ENCODE results near the gene NLRP6. TPM values are rescaled to one million over a fixed set of nuclear protein-coding genes. Genes with fewer than 3 reads are reported as not detected.

Gene NLRP6
- total RNA-seq, 1 experiment from 2014 or later = not detected

DNA sequence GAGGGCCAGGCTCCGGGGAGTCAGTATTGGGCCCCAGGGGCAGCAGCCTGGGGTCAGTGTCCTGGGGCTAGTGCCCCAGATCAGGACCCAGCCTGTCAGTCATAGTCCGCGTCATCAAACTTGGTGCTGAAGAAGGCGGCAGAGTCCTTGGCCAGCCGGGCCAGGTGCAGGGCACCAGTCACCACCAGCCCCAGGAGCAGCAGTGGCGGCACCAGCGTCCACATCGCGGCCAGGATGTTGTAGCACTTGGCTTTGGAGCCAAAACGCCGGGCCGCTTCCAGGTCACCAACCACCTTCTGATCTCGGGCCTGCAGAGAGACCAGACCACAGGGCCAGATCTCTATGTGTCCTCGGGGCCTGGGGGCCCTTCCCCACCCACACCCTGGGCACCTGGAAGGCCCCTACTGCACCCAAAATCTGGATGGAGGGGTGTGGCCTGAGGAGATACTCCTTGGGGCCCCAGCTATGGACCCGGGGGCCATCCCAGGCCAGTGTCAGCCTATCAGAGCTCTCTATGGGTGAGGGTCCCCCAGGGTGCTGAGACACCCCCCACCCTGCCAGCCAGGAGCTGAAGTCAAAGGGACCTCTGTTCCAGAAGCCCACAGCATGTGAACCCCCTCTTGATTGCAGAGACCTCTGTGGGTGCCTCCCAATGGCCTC lies 20.3 kb downstream of the NLRP6 start:
- no peak overlapping the region for H3K4me2 ChIP-seq (ENCODE audit: insufficient read depth, insufficient read length, low read length)
- no peak overlapping the region for H4K5ac ChIP-seq (ENCODE audit: insufficient read length, low read depth, low read length)
- H3K4ac ChIP-seq (ENCODE audit: low read depth, low read length) = no peak overlapping the region
- Mint-ChIP-seq H3K36me3 (ENCODE audit: insufficient read depth in 1 of 3, low read depth in 3 of 3) (peaks cover 8 to 22% (median 11%) of the 10 kb centered on the region in 3 experiments; a peak in 6 of 7 replicates), H3K27ac (no peak overlapping the region; a peak in 1 of 7 replicates), H3K9me3 (peaks cover 2 to 10% of the 10 kb centered on the region in 2 experiments; a peak in 3 of 5 replicates), H3K27me3 (ENCODE audit: low read depth) (no peaks in the 10 kb centered on the region), H3K4me3 (no peak overlapping the region), H3K4me1 (peaks cover 30 to 43% of the 10 kb centered on the region in 2 experiments)
- no peak overlapping the region for H3K18ac ChIP-seq (ENCODE audit: insufficient read length, low read depth, low read length)
- no peak overlapping the region for H3K56ac ChIP-seq (ENCODE audit: insufficient read length, low read depth, low read length)
- no peaks in the 10 kb centered on the region for H3K27me3 ChIP-seq (ENCODE audit: insufficient read depth, low read length)
- H2BK20ac ChIP-seq (ENCODE audit: low read depth, low read length, poor library complexity, severe bottlenecking) = no peak overlapping the region
- no peak overlapping the region for H2BK15ac ChIP-seq (ENCODE audit: low read depth, low read length)
- no peaks in the 10 kb centered on the region for H3K23me2 ChIP-seq (ENCODE audit: insufficient read length, low read depth, low read length, poor library complexity, severe bottlenecking)
- no peak overlapping the region for H3K23ac ChIP-seq (ENCODE audit: insufficient read length, low read depth, low read length)
- TF ChIP-seq, protein P1, sequence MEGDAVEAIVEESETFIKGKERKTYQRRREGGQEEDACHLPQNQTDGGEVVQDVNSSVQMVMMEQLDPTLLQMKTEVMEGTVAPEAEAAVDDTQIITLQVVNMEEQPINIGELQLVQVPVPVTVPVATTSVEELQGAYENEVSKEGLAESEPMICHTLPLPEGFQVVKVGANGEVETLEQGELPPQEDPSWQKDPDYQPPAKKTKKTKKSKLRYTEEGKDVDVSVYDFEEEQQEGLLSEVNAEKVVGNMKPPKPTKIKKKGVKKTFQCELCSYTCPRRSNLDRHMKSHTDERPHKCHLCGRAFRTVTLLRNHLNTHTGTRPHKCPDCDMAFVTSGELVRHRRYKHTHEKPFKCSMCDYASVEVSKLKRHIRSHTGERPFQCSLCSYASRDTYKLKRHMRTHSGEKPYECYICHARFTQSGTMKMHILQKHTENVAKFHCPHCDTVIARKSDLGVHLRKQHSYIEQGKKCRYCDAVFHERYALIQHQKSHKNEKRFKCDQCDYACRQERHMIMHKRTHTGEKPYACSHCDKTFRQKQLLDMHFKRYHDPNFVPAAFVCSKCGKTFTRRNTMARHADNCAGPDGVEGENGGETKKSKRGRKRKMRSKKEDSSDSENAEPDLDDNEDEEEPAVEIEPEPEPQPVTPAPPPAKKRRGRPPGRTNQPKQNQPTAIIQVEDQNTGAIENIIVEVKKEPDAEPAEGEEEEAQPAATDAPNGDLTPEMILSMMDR (conservative IDR thresholded peaks at IDR 0.05) = no peak
- H3K79me1 ChIP-seq (ENCODE audit: insufficient read depth, low read depth, low read length, poor library complexity, severe bottlenecking) = no peaks in the 10 kb centered on the region
- no peak overlapping the region for H2BK5ac ChIP-seq (ENCODE audit: insufficient read length, low read length)
- H3K79me2 ChIP-seq (ENCODE audit: insufficient read depth, low read length) = no peaks in the 10 kb centered on the region
- H4K20me1 ChIP-seq (ENCODE audit: control insufficient read depth, insufficient read depth, insufficient read length) = no peaks in the 10 kb centered on the region
- no peak overlapping the region for H2AFZ ChIP-seq (ENCODE audit: low read length)
- no peak for DNase-seq
- H4K91ac ChIP-seq (ENCODE audit: insufficient read length, low read depth, low read length) = no peak overlapping the region
- H3K14ac ChIP-seq (ENCODE audit: insufficient read depth, low read length) = no peak overlapping the region; the same call in 1 of the 2 replicates
- no CpG with 5 or more reads among the region's 15 CpGs for WGBS (ENCODE audit: extremely low coverage, insufficient read length, low lambda C conversion rate)
- no peak overlapping the region for H2BK120ac ChIP-seq (ENCODE audit: low read depth, low read length, poor library complexity, severe bottlenecking)
- H3K9me3 ChIP-seq (ENCODE audit: control insufficient read depth, low read depth, low read length) = no peaks in the 10 kb centered on the region
- no peak overlapping the region for H3K9ac ChIP-seq (ENCODE audit: extremely low read depth, insufficient read length, low read length)
- H3K4me1 ChIP-seq (ENCODE audit: insufficient read depth, low read length) = peaks cover 4% of the 10 kb centered on the region; the same call in 1 of the 2 replicates
- no peak overlapping the region for H3K27ac ChIP-seq (ENCODE audit: insufficient read length, low read depth, low read length)
- H4K8ac ChIP-seq (replicated peaks; ENCODE audit: insufficient read length, low read depth, low read length) = no peak overlapping the region
- no peak overlapping the region for H2AK5ac ChIP-seq (ENCODE audit: insufficient read length, low read length)
- H2BK12ac ChIP-seq (ENCODE audit: insufficient read length, low read depth, low read length) = no peak overlapping the region
- no peak overlapping the region for H3T11ph ChIP-seq (ENCODE audit: low read length)

All from H9 (cell line).